DND-41 (cell line): Measurements from ENCODE around the gene EPHB3.

Experiments used
- ATAC-seq: fragments of 200-7000 bp; cut with Tn5 transposase; 3 replicates; pipeline ENCODE4 v1.9.1; 2021; ENCODE audit warnings: low read depth; ENCODE audit not compliant: insufficient read depth
- DNase-seq: peaks from one replicate; pipeline ENCODE4 v3.0.0-alpha.2; 2020
- H2AFZ ChIP-seq: 2 replicates; pipeline ENCODE4 v1.6.0; 2012; ENCODE audit warnings: low read depth, low read length
- H3K27ac ChIP-seq: 2 replicates; pipeline ENCODE4 v1.5.1; 2012; ENCODE audit warnings: low read length, inconsistent platforms
- H3K27me3 ChIP-seq: fragments of 200-600 bp; sonication (generic); 2 replicates; pipeline ENCODE4 v1.6.0; 2012; ENCODE audit warnings: low read length, mild to moderate bottlenecking, inconsistent platforms; ENCODE audit not compliant: insufficient read depth, poor library complexity
- H3K36me3 ChIP-seq: 2 replicates; pipeline ENCODE4 v1.5.1; 2012; ENCODE audit warnings: low read length, inconsistent platforms; ENCODE audit not compliant: insufficient read depth
- H3K4me1 ChIP-seq: 2 replicates; pipeline ENCODE4 v1.5.1; 2012; ENCODE audit warnings: mild to moderate bottlenecking, low read length; ENCODE audit not compliant: insufficient read depth
- H3K4me2 ChIP-seq: 2 replicates; pipeline ENCODE4 v1.6.0; 2012; ENCODE audit warnings: mild to moderate bottlenecking, moderate library complexity, low read length, inconsistent platforms; ENCODE audit not compliant: insufficient read depth
- H3K4me3 ChIP-seq, 2 experiments: fragments of 200-600 bp in 1 of 2; shearing (Covaris generic) in 1 of 2; 2 replicates each; pipeline ENCODE4 v1.5.1; 2012 to 2016; ENCODE audit warnings: inconsistent platforms in 2 of 2, low read length in 2 of 2, mild to moderate bottlenecking in 2 of 2, low read depth in 1 of 2, moderate library complexity in 1 of 2
- H3K79me2 ChIP-seq: 2 replicates; pipeline ENCODE4 v1.6.0; 2012; ENCODE audit warnings: low read length, inconsistent platforms; ENCODE audit not compliant: insufficient read depth
- H3K9ac ChIP-seq: 2 replicates; pipeline ENCODE4 v1.6.0; 2012; ENCODE audit warnings: low read depth, mild to moderate bottlenecking, inconsistent platforms, low read length, moderate library complexity
- H3K9me3 ChIP-seq: 2 replicates; pipeline ENCODE4 v1.5.1; 2012; ENCODE audit warnings: low read length, moderate library complexity, mild to moderate bottlenecking, inconsistent platforms; ENCODE audit not compliant: insufficient read depth, severe bottlenecking
- H4K20me1 ChIP-seq: 2 replicates; pipeline ENCODE4 v1.6.0; 2012; ENCODE audit warnings: low read length; ENCODE audit not compliant: insufficient read depth
- EZH2 ChIP-seq: IDR thresholded peaks from 3 replicates; pipeline ENCODE4 v1.6.1; 2012; ENCODE audit warnings: borderline replicate concordance, low read depth, mild to moderate bottlenecking, moderate library complexity, low read length, inconsistent platforms; ENCODE audit not compliant: severe bottlenecking
- TF ChIP-seq, protein P1 (sequence below): IDR thresholded peaks from 2 replicates; pipeline ENCODE4 v1.5.1; 2012; ENCODE audit warnings: borderline replicate concordance, low read length, moderate library complexity, mild to moderate bottlenecking; ENCODE audit not compliant: poor library complexity, severe bottlenecking; ENCODE audit errors: extremely low read depth

The EPHB3 gene

DNA sequence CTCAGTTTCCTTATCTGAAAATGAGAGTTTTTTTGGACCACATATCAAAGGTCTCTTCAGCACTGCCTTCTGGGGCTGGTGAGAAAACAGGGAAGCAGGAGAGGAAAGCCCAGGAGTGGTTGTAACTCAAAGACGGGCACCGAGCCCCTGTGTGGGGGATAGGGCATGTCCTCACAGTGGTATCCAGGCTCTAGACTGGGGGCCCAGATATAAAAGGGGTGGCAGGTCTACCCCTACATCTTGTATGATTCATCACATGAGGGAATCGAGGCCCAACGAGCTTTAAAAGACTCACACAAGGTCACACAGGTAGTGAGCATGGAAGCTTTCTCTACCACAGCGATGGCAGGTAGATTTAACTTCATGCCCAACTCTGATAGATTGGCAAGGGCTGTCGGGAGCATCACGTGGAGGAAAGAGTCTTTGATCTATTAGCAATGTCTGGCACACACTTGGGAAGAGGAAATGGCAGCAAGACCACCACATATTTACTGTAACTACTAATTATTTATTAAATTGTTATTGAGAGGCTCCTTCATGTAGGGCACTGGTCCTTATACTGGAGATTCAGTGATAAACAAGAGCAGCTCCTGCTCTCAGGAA, 4.1 kb upstream of the EPHB3 start:
- Histone ChIP-seq H4K20me1 (no peaks in the 10 kb centered on the region), H3K9ac (no peak overlapping the region), H3K79me2 (no peaks in the 10 kb centered on the region), H3K4me2 (no peak overlapping the region), H2AFZ (no peak overlapping the region), H3K4me1 (no peaks in the 10 kb centered on the region), H3K4me3 (no peak overlapping the region), H3K9me3 (no peaks in the 10 kb centered on the region), H3K27me3 (peaks cover 9% of the 10 kb centered on the region), H3K27ac (no peak overlapping the region), H3K36me3 (no peaks in the 10 kb centered on the region)
- DNase-seq (no peak), ATAC-seq (no peak)
- TF ChIP-seq, protein P1, sequence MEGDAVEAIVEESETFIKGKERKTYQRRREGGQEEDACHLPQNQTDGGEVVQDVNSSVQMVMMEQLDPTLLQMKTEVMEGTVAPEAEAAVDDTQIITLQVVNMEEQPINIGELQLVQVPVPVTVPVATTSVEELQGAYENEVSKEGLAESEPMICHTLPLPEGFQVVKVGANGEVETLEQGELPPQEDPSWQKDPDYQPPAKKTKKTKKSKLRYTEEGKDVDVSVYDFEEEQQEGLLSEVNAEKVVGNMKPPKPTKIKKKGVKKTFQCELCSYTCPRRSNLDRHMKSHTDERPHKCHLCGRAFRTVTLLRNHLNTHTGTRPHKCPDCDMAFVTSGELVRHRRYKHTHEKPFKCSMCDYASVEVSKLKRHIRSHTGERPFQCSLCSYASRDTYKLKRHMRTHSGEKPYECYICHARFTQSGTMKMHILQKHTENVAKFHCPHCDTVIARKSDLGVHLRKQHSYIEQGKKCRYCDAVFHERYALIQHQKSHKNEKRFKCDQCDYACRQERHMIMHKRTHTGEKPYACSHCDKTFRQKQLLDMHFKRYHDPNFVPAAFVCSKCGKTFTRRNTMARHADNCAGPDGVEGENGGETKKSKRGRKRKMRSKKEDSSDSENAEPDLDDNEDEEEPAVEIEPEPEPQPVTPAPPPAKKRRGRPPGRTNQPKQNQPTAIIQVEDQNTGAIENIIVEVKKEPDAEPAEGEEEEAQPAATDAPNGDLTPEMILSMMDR: no peak
- no peak for TF ChIP-seq EZH2

DNA sequence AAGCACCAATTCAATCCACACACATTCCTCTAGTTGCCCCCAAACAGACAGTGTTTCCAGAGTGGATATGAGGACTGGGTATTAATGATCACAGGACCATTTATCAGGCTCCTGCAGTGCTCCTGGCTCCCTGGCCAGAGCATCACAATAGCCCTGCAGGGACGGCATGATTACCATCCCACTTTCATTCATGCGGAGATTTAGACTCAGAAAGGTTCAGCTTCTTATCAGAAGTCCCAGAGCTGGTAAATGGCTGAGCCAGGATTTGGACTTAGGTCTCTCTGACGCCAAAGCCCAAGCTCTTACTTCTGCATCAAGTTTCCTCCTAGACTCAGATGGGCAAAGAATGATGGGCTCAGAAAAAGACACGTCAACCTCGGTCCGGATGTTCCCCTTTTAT, 2.9 kb upstream of the EPHB3 start:
- H3K79me2 ChIP-seq: no peaks in the 10 kb centered on the region
- no peaks in the 10 kb centered on the region for H3K4me1 ChIP-seq
- no peak overlapping the region for H2AFZ ChIP-seq
- no peak for TF ChIP-seq EZH2
- TF ChIP-seq, protein P1: no peak
- no peak overlapping the region for H3K27ac ChIP-seq
- no peak overlapping the region for H3K4me2 ChIP-seq
- H3K27me3 ChIP-seq: peaks cover 8% of the 10 kb centered on the region
- no peaks in the 10 kb centered on the region for H3K9me3 ChIP-seq
- H3K9ac ChIP-seq: no peak overlapping the region
- DNase-seq (no peak), ATAC-seq (no peak)
- H3K4me3 ChIP-seq: no peak overlapping the region
- H3K36me3 ChIP-seq: no peaks in the 10 kb centered on the region
- no peaks in the 10 kb centered on the region for H4K20me1 ChIP-seq

DNA sequence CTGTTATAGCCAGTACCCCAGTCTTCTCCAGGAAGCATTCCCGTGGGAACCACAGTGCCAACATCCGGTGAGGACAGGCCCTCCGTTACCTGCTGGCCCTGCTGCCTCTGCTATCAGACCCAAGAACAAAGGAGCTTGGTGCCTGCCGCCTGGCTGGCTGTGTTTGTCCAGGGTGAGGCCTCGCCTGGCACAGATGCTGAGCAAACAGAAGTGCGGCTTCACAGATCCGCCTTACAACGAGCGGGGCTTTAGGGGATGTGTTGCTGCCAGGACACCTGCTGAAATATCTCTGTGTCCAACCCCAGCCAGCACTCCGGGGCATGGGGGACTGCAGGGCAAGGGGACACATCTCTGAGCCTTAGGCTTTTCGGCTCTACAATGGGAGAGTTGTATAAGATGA, 2.2 kb upstream of the EPHB3 start:
- TF ChIP-seq, protein P1: no peak
- no peak for TF ChIP-seq EZH2
- H3K27ac ChIP-seq: no peak overlapping the region
- H3K36me3 ChIP-seq: no peaks in the 10 kb centered on the region
- no peaks in the 10 kb centered on the region for H3K4me1 ChIP-seq
- H3K27me3 ChIP-seq: peaks cover 8% of the 10 kb centered on the region
- no peaks in the 10 kb centered on the region for H3K9me3 ChIP-seq
- no peaks in the 10 kb centered on the region for H3K79me2 ChIP-seq
- H2AFZ ChIP-seq: no peak overlapping the region
- no peak overlapping the region for H3K4me3 ChIP-seq
- ATAC-seq (no peak), DNase-seq (no peak)
- H3K4me2 ChIP-seq: no peak overlapping the region
- no peaks in the 10 kb centered on the region for H4K20me1 ChIP-seq
- no peak overlapping the region for H3K9ac ChIP-seq

DNA sequence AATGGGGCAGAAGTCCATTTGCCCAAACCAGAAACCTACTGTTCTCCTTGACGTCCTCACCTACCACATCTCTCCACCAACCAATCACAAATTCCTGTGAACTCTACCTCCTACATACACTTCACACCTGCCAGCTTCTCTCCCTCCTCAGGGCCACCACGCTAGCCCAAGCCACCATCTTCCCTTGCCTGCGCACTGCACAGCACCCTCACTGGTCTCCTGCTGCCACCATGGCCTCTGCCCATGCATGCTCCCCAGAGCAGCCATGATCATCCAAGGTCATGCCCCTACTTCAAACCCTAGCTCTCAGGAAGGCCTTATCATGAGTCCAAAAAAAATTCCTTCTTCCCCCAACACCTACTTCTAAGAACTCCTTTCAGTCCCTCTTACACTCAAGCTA, 1.1 kb upstream of the EPHB3 start:
- H3K4me3 ChIP-seq: no peak overlapping the region
- ATAC-seq: no peak
- no peak overlapping the region for H3K4me2 ChIP-seq

More for the DNA sequence above, 1.1 kb upstream of the EPHB3 start:
- H3K27ac ChIP-seq: no peak overlapping the region
- DNase-seq: no peak
- H3K36me3 ChIP-seq: no peaks in the 10 kb centered on the region
- no peaks in the 10 kb centered on the region for H4K20me1 ChIP-seq
- no peaks in the 10 kb centered on the region for H3K79me2 ChIP-seq
- no peak overlapping the region for H2AFZ ChIP-seq
- no peak overlapping the region for H3K9ac ChIP-seq
- H3K27me3 ChIP-seq: peaks cover 8% of the 10 kb centered on the region
- no peaks in the 10 kb centered on the region for H3K4me1 ChIP-seq
- no peaks in the 10 kb centered on the region for H3K9me3 ChIP-seq
- no peak for TF ChIP-seq EZH2
- TF ChIP-seq, protein P1: no peak
